Muscle layer of colon (tissue), 2 donors: ENCODE data around the gene CTSW.
A peak's percentile ranks its signal among the peaks of the same experiment; 100 is the strongest.

Experiments used
- H3K27ac ChIP-seq: one replicate; pipeline ENCODE4 v1.7.0; 2013; ENCODE audit warnings: low read depth, mild to moderate bottlenecking, low read length, moderate library complexity
- H3K27me3 ChIP-seq, 2 donors: one replicate each; pipeline ENCODE4 v1.7.0; 2013; ENCODE audit warnings: low read length in 2 of 2, mild to moderate bottlenecking in 2 of 2; ENCODE audit not compliant: insufficient read depth in 2 of 2, control insufficient read depth in 1 of 2
- H3K36me3 ChIP-seq: one replicate; pipeline ENCODE4 v1.7.0; 2013; ENCODE audit warnings: mild to moderate bottlenecking, low read length; ENCODE audit not compliant: insufficient read depth
- H3K4me1 ChIP-seq: one replicate; pipeline ENCODE4 v1.7.0; 2013; ENCODE audit warnings: mild to moderate bottlenecking, low read length; ENCODE audit not compliant: insufficient read depth
- H3K4me3 ChIP-seq, 2 donors: one replicate each; pipeline ENCODE4 v1.7.0; 2013; ENCODE audit warnings: low read length in 2 of 2, low read depth in 1 of 2, mild to moderate bottlenecking in 1 of 2, moderate library complexity in 1 of 2
- H3K9ac ChIP-seq: one replicate; pipeline ENCODE4 v1.7.0; 2013; ENCODE audit warnings: low read length
- H3K9me3 ChIP-seq: one replicate; pipeline ENCODE4 v1.7.0; 2013; ENCODE audit warnings: mild to moderate bottlenecking, low read length
- donor health status: abdominal sarcoma.
- donor health status: Adenocarcinoma of cecum.

The CTSW gene

DNA sequence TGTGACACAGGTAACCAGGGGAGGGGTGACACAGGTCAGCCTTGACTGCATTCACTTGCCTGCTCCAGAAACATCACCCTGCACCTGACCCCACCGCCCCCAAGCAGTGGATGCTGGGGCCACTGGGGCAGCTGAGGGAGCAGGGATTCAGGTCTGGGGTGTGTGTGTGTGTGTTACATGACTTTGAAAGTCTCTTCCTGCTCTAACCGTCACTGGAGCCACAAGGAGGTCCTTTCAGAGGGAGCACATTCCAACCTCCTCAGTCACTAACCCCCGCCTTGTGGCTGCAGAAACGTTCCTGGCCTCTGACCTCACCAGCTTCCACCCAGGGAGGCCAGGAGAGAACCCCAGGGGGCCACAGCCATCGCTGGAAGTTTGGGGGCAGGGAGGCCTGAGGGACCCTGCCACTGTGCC is 23.4 kb downstream of the CTSW start:
- Histone ChIP-seq H3K36me3 (no peaks in the 10 kb centered on the region), H3K4me1 (peaks cover 4% of the 10 kb centered on the region), H3K9ac (no peak overlapping the region), H3K4me3 (no peak overlapping the region), H3K27ac (no peak overlapping the region), H3K9me3 (no peaks in the 10 kb centered on the region), H3K27me3 (peaks cover 7 to 8% of the 10 kb centered on the region in 2 donors)

DNA sequence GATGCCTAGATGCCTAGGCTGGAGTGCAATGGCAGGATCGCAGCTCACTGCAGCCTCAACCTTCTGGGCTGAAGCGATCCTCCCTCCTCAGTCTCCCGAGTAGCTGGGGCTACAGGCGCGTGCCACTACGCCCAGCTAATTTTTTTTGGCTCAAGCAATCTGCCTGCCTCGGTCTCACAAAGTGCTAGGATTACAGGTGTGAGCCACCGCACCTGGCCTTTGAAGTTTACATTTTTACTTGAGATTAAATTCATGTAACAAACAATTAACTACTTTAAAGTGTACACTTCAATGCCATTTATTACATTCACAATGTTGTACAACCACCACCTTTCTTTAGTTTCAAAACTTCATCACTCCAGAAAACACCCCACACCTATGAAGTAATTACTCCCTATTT is 24.1 kb downstream of the CTSW start:
- Histone ChIP-seq H3K27ac (no peak overlapping the region), H3K9me3 (no peaks in the 10 kb centered on the region), H3K4me1 (peaks cover 4% of the 10 kb centered on the region), H3K4me3 (no peak overlapping the region), H3K9ac (no peak overlapping the region), H3K36me3 (no peaks in the 10 kb centered on the region), H3K27me3 (peaks cover 3 to 8% of the 10 kb centered on the region in 2 donors)

GRCh38 chr11:65906602-65907001 is 27.0 kb downstream of the CTSW start:
- no peaks in the 10 kb centered on the region for H3K27me3 ChIP-seq
- H3K4me1 ChIP-seq: peaks cover 5% of the 10 kb centered on the region

DNA sequence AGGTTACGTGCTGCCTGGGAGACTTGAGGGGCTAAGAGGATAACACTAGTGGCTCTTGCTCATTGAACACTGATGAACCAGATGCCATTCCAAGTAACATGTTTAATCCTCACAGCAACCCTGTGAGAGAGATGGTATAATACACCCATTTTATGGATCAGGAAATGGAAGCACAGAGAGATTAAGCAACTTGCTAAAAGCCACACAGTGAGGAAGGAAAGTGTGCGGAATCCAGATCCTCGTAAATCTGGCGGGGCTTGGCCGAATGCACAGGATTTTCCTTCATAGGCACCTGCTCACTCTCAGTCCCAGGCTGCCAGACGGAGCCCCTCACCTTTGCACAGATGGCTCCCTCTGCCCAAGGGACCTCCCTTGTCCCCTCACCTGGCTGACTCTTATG is 28.2 kb downstream of the CTSW start:
- no peaks in the 10 kb centered on the region for H3K27me3 ChIP-seq
- H3K36me3 ChIP-seq: no peaks in the 10 kb centered on the region
- H3K27ac ChIP-seq: no peak overlapping the region

More at GRCh38 chr11:65906602-65907001, 27.0 kb downstream of the CTSW start:
- no peaks in the 10 kb centered on the region for H3K36me3 ChIP-seq
- no peak overlapping the region for H3K27ac ChIP-seq
- no peak overlapping the region for H3K4me3 ChIP-seq
- H3K9me3 ChIP-seq: no peaks in the 10 kb centered on the region
- no peak overlapping the region for H3K9ac ChIP-seq

GRCh38 chr11:65911682-65912568 is 32.3 kb downstream of the CTSW start:
- peaks cover 33% of the 10 kb centered on the region for H3K4me1 ChIP-seq
- no peak overlapping the region for H3K27ac ChIP-seq

More for the DNA sequence above, 28.2 kb downstream of the CTSW start:
- Histone ChIP-seq H3K9me3 (no peaks in the 10 kb centered on the region), H3K9ac (no peak overlapping the region), H3K4me3 (no peak overlapping the region), H3K4me1 (peaks cover 12% of the 10 kb centered on the region)

DNA sequence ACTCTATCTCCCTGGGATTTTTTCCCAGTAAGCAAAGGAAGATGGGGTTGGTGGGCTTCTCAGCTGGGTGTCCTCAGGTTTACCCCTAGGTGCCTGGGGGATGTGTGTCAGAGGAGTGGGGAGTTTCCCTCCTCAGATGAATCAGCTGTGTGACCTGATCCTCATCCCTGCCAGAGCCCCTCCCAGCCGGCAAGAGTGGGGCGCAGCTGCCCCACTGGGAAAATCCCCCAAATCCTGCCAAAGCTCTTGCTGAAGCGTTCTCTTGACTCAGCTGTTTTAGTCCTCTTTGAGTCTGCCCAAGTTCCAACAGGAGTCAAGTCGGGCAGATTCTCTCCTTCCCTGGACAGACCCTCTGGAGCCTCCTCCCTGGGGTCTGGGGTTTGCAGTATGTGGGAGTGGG is 33.2 kb downstream of the CTSW start:
- no peak overlapping the region for H3K4me3 ChIP-seq
- no peak overlapping the region for H3K27ac ChIP-seq
- no peak overlapping the region for H3K9ac ChIP-seq
- H3K36me3 ChIP-seq: no peaks in the 10 kb centered on the region
- H3K4me1 ChIP-seq: peaks cover 42% of the 10 kb centered on the region
- no peaks in the 10 kb centered on the region for H3K27me3 ChIP-seq
- H3K9me3 ChIP-seq: no peaks in the 10 kb centered on the region

More at GRCh38 chr11:65911682-65912568, 32.3 kb downstream of the CTSW start:
- Histone ChIP-seq H3K27me3 (no peaks in the 10 kb centered on the region), H3K36me3 (no peaks in the 10 kb centered on the region), H3K9me3 (no peaks in the 10 kb centered on the region), H3K4me3 (peak overlapping the region in 1 of 2 donors; percentile 5), H3K9ac (no peak overlapping the region)

GRCh38 chr11:65915101-65915820 is 35.6 kb downstream of the CTSW start:
- Histone ChIP-seq H3K9ac (peak overlapping the region; percentile 42), H3K4me1 (peaks cover 49% of the 10 kb centered on the region), H3K36me3 (no peaks in the 10 kb centered on the region), H3K27ac (no peak overlapping the region), H3K27me3 (no peaks in the 10 kb centered on the region), H3K4me3 (peak overlapping the region in 1 of 2 donors; percentile 10), H3K9me3 (no peaks in the 10 kb centered on the region)

- H3K9me3 ChIP-seq: no peaks in the 10 kb centered on the region
- peaks cover 55% of the 10 kb centered on the region for H3K4me1 ChIP-seq
- peak overlapping the region; percentile 42 for H3K9ac ChIP-seq
- H3K27ac ChIP-seq: peak overlapping the region; percentile 61
- no peaks in the 10 kb centered on the region for H3K27me3 ChIP-seq
- no peaks in the 10 kb centered on the region for H3K36me3 ChIP-seq
- H3K4me3 ChIP-seq: peak overlapping the region in 1 of 2 donors; percentile 10
Observed at GRCh38 chr11:65915821-65916251, 36.2 kb downstream of the CTSW start.

- Histone ChIP-seq H3K4me1 (peaks cover 54% of the 10 kb centered on the region), H3K9ac (peak overlapping the region; percentile 42), H3K36me3 (peaks cover under 1% of the 10 kb centered on the region), H3K9me3 (no peaks in the 10 kb centered on the region), H3K27me3 (no peaks in the 10 kb centered on the region), H3K4me3 (no peak overlapping the region), H3K27ac (peak overlapping the region; percentile 93)
Observed at GRCh38 chr11:65916391-65916790, 36.8 kb downstream of the CTSW start.

GRCh38 chr11:65917077-65917433 is 37.4 kb downstream of the CTSW start:
- no peaks in the 10 kb centered on the region for H3K27me3 ChIP-seq
- peak overlapping the region; percentile 93 for H3K27ac ChIP-seq
- peaks cover 48% of the 10 kb centered on the region for H3K4me1 ChIP-seq
- H3K9me3 ChIP-seq: no peaks in the 10 kb centered on the region
- no peak overlapping the region for H3K9ac ChIP-seq
- peak overlapping the region in 1 of 2 donors; percentile 89 for H3K4me3 ChIP-seq
- H3K36me3 ChIP-seq: peaks cover 7% of the 10 kb centered on the region

DNA sequence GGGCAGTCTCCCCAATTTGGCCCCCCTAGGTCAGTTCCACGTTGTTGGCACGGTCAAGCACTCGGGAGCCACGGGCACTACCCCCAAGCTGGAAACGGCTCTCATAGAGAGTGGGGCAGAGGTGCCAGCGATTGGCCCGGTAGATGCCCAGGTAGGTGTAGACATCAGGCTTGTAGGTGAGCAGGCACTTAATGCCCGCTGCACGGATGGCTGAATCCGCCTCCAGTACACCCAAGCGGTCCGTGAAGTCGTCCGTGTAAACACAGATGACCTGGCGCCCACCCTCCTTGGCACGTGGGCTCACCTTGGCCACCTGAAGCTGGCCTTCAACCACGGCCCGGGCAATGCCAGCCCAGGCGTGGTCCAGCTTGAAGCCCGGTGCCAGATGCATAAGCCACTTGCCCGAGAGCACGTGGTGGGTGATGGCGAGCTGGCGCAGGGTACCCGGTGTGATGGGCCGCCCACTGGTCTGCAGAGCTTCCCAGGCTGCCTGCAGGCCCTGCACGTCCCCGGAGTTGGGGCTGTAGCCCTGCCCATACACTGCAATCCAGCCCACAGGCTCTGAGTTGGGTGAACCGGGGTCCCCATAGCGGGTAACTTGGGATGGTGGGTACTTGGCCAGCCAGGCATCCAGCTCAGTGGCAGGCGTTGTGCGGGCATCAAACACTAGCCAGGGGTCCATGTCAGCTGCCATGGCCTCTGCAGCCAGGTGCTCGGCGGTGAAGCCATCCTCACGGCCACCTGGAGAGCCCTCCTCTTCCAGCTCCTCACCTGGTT is 38.0 kb downstream of the CTSW start:
- Histone ChIP-seq H3K9me3 (no peaks in the 10 kb centered on the region), H3K9ac (peak overlapping the region; percentile 88), H3K36me3 (peaks cover 12% of the 10 kb centered on the region), H3K4me3 (peak overlapping the region; percentile 89 to 100), H3K27ac (peak overlapping the region; percentile 93), H3K27me3 (no peaks in the 10 kb centered on the region), H3K4me1 (peaks cover 45% of the 10 kb centered on the region)
